ENCODE measurements around the gene GLIPR2.
A peak's percentile ranks its signal among the peaks of the same experiment; 100 is the strongest.

GLIPR2 gene

DNA sequence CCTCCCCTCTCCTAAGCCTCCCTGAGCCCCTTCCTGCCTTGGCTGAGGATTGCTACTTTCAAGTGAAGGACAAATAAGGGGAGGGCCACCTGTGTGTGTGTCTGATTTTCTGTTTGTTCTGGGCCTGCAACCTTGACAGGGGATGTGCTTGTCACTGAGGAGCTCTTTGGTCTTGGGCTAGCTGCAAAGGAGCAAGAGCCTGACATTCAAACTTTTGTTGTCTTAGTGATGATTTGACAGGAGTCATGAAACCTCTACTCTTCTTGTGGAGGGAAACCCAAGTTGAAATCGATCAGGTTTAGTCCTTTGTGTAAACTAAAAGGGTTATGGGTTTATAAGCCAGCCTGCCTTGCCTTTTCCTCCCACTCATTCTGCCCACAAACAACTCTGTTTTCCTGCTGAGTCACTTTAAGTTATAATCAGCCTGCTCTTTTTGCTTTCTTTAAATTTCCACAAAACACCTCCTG lies 71.0 kb downstream of the GLIPR2 start:
- peak; percentile 61 for DNase-seq

DNA sequence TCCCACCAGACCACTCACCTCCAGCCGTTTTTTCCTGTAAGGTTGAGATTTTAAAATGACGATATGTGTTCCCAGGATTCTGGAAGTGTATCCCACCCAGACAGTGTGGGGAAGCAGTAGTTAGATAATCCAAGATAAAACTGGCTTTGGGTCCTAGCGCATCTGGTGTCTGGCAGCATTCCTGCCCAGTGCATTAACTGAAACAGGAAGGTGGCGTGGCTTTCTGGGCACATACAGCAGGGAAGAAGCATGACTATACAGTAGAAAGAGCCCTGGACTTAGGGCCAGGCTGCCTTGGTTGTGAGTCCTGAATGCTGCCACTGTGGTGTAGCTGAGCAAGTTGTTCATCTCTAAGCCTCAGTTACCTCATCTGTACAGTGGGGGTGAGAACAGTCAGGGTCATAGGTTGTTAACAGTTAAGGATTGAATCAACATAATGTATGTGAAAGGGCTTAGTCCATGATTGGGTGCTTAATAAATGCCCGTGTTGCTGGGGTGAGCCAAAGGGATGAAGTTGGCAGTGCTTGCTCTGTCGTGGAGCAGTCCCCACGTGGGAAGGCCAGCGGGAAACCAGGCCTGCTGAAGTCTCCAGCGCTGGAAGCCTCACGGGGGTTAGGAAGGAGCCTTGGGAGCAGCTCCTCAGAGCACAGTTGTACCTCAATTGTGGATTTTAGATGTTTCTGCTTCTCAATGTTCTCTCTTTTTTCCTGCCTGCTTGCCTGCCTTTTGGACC lies 72.2 kb downstream of the GLIPR2 start:
- no peak for DNase-seq

DNA sequence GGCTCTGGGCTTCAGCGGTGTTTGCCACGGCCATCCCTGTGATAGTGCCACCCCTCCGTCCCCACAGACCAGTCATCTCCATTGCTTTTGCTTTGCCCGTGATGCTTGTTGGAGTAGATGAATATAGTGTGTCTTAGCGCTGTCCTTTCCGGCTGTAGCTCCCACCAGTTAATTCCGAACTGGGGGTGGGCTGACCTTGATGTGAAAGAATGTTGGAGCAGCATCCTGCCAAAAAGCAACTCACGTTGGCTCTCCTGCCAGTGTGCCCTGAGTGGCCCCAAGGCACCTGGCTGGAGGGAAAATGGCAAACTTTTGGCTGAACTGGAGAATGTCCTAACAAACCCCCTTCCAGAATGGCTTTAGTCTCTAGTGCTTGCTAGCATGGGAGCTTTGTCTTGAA lies 74.2 kb downstream of the GLIPR2 start:
- no peak for DNase-seq

DNA sequence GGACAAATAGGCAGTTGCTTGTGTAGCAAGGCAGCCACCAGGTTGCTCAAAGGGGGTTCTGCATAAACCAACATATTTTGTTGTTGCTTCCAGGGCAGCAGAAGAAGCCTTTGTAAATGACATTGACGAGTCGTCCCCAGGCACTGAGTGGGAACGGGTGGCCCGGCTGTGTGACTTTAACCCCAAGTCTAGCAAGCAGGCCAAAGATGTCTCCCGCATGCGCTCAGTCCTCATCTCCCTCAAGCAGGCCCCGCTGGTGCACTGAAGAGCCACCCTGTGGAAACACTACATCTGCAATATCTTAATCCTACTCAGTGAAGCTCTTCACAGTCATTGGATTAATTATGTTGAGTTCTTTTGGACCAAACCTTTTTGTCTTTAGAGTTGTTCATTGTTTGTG lies 75.0 kb downstream of the GLIPR2 start:
- DNase-seq: no peak

DNA sequence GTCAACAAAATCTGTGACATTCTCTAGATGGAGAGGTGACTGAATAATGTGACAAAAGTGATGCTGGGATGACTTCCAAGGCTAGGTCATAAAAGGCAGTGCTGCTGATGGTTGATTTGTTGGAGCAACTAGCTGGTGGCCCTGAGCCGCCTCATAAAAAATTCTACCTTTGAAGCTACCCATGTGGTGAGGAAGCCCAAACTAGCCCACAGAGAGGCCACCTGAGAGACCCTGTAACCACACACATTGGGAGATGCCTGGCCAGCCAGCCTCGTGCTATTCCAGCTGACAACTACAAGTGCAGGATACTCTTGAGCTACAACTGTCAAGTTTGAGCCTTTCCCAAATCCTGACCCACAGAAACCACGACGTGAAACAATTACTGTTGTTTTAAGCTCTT lies 76.9 kb downstream of the GLIPR2 start:
- no peak for DNase-seq

All from activated CD4-positive, alpha-beta T cell treated with anti-CD3 and anti-CD28 coated beads, Interleukin-10, Interleukin-2, amounts not matched to agents 100 ng/mL and 50 ng/mL, durations not matched to agents 16 hours and 8 hours (primary cell).